Colonic mucosa (tissue), 4 donors: ENCODE measurements around the gene STAP2. TPM values are rescaled to one million over a fixed set of nuclear protein-coding genes. Genes with fewer than 3 reads are reported as not detected.

Source experiments
- DNase-seq: peaks from one replicate; pipeline ENCODE4 v3.0.0-alpha.2; 2020
- H3K27ac ChIP-seq: fragments of 200-600 bp; one replicate; pipeline ENCODE4 v1.8.0; 2021
- H3K27me3 ChIP-seq: fragments of 200-600 bp; one replicate; pipeline ENCODE4 v1.8.0; 2021
- H3K36me3 ChIP-seq: fragments of 200-600 bp; one replicate; pipeline ENCODE4 v1.8.0; 2021
- H3K4me1 ChIP-seq: fragments of 200-600 bp; one replicate; pipeline ENCODE4 v1.8.0; 2021; ENCODE audit warnings: mild to moderate bottlenecking
- H3K4me3 ChIP-seq: fragments of 200-600 bp; one replicate; pipeline ENCODE4 v1.8.0; 2021
- H3K9ac ChIP-seq, 2 donors: one replicate each; pipeline ENCODE4 v1.7.0; 2013; ENCODE audit warnings: control low read depth in 2 of 2, low read depth in 2 of 2, low read length in 2 of 2
- H3K9me3 ChIP-seq: fragments of 200-600 bp; one replicate; pipeline ENCODE4 v1.8.0; 2021
- CTCF ChIP-seq: fragments of 200-600 bp; IDR thresholded peaks from one replicate; pipeline ENCODE4 v1.8.0; 2022; ENCODE audit warnings: antibody characterized with exemption, mild to moderate bottlenecking
- intact Hi-C: fragments of 100-400 bp; cut with DNase I; formaldehyde crosslinking; loops from one replicate; pipeline ENCODE4 v1.14.1; 2022
- total RNA-seq, 2 donors: library from RNA; stranded (reverse); fragmentation: NEBNext Ultra II Directional in 1 of 2; extraction: Animal tissue kit (Norgen Biotek cat#: 25700) in 1 of 2; gene quantifications; one replicate each; pipeline ENCODE4 v1.2.1, GENCODE V29; 2021
- donor health status: healthy.
- donor health status: DM: no; HTN: no; CAD: no.
- donor health status: DM: no; HTN: no; CAD: no.

The STAP2 gene
- total RNA-seq, 2 donors from 2014 or later, result 197 to 218 TPM

DNA sequence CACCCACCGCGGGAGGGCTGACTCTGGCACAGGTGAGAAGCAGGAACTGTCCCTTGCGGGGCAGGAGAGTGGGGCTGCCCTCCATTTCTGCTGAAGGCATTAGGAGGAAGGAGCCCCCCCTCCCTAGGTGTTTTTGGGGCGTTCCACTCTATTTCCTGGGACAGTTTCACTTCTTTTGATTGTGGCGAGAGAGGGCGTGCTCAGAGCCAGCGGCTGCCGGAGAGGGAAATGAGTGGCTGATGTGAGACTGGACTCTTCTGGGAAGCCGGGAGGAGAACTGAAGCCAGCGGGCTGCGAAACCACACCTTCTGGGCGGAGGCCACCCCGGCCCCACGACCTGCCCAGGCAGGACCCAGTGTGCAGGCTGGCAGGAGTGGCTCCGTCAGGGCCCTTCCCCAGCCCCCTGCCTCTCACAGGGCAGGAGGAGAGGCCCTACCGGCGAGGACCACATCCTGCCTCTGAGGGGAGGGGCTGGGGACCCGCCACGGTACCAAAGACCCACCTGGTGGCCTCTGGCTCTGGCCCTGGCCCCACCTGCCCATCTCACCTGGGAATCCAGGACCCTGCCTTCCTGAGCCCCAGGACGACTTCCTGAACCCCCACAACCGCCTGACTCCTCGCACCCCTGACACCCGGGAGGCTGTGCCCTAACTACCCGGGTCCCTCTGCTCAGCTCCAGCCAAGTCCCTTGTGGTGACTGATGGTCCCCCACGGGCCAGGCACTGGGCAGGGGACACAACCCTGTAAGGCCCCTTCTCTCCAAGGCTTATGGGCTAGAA lies 30.7 kb upstream of the STAP2 start:
- no peaks in the 10 kb centered on the region for H3K27me3 ChIP-seq
- DNase-seq, result peak; percentile 86
- peak overlapping the region; percentile 30 for H3K4me3 ChIP-seq
- no peaks in the 10 kb centered on the region for H3K9me3 ChIP-seq
- H3K27ac ChIP-seq, result peak overlapping the region; percentile 82
- H3K4me1 ChIP-seq, result peaks cover 26% of the 10 kb centered on the region
- no peak for TF ChIP-seq CTCF
- peak overlapping the region; percentile 46 to 70 for H3K9ac ChIP-seq
- intact Hi-C loops, result no loop called here
- H3K36me3 ChIP-seq, result no peaks in the 10 kb centered on the region

DNA sequence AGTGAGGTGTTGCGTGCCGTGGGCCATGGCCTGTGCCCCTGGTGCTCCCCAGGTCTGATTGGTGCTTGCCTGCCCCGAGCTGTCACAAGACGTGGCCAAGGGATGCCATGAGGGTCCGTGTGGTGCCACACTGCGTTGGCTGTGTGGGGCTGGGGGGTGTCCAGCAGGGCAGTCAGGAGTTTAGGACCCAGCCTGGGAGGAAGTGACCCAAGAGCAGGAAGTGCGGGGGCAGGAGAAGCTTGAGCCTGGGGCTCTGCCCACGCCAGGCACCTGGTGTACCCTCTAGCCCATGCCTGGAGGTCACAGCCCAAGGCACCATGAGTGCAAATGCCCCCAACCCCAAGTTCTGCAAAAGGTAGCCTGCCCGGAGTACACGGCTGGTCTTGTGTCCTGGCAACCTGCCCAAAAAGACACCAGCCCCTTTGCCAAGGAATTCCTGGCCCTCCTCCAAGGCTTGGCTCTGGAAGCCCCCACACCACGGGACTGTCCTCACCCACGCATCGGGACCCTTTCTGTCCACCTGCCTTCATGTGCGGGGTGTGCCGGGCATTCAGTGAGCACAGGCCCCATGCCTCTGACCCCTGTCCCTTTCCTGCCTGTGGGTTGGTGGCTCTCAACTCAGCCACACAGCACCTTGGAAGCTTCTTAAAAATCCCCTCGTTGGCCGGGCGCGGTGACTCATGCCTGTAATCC lies 29.6 kb upstream of the STAP2 start:
- peak overlapping the region; percentile 50 to 70 for H3K9ac ChIP-seq
- intact Hi-C loops, result no loop called here
- no peaks in the 10 kb centered on the region for H3K27me3 ChIP-seq
- H3K4me1 ChIP-seq, result peaks cover 22% of the 10 kb centered on the region
- no peaks in the 10 kb centered on the region for H3K9me3 ChIP-seq
- no peak for DNase-seq
- H3K4me3 ChIP-seq, result no peak overlapping the region
- H3K36me3 ChIP-seq, result peaks cover 3% of the 10 kb centered on the region
- no peak for TF ChIP-seq CTCF
- H3K27ac ChIP-seq, result no peak overlapping the region

- no peak for DNase-seq
- no peak overlapping the region for H3K4me3 ChIP-seq
- H3K9ac ChIP-seq, result no peak overlapping the region
- H3K27ac ChIP-seq, result no peak overlapping the region
- intact Hi-C loops, result no loop called here
- no peak for TF ChIP-seq CTCF
- H3K27me3 ChIP-seq, result no peaks in the 10 kb centered on the region
- peaks cover 5% of the 10 kb centered on the region for H3K36me3 ChIP-seq
- no peaks in the 10 kb centered on the region for H3K9me3 ChIP-seq
- H3K4me1 ChIP-seq, result peaks cover 22% of the 10 kb centered on the region
These were observed 29.1 kb upstream of the STAP2 start for GRCh38 chr19:4367781-4368127.

- H3K4me3 ChIP-seq, result no peak overlapping the region
- peaks cover 22% of the 10 kb centered on the region for H3K4me1 ChIP-seq
- DNase-seq, result no peak
- H3K27me3 ChIP-seq, result no peaks in the 10 kb centered on the region
- no peak overlapping the region for H3K9ac ChIP-seq
- no peaks in the 10 kb centered on the region for H3K9me3 ChIP-seq
- intact Hi-C loops, result no loop called here
- peaks cover 5% of the 10 kb centered on the region for H3K36me3 ChIP-seq
- no peak for TF ChIP-seq CTCF
- no peak overlapping the region for H3K27ac ChIP-seq
These were observed 28.7 kb upstream of the STAP2 start for GRCh38 chr19:4367336-4367723.

- Histone ChIP-seq H3K4me3 (no peak overlapping the region), H3K27ac (no peak overlapping the region), H3K27me3 (no peaks in the 10 kb centered on the region), H3K36me3 (peaks cover 5% of the 10 kb centered on the region), H3K9ac (no peak overlapping the region), H3K9me3 (no peaks in the 10 kb centered on the region), H3K4me1 (peaks cover 22% of the 10 kb centered on the region)
- TF ChIP-seq CTCF, result no peak
- intact Hi-C loops, result no loop called here
- no peak for DNase-seq
These were observed 28.2 kb upstream of the STAP2 start for GRCh38 chr19:4366666-4367335.
